GM23248 (cell line): Measurements from ENCODE around the gene CD46.

Experiments
- EZH2 ChIP-seq: fragments of 200-600 bp; sonication (generic); IDR thresholded peaks from 2 replicates; pipeline ENCODE4 v1.6.1; 2018; ENCODE audit warnings: antibody characterized with exemption, mild to moderate bottlenecking; ENCODE audit not compliant: insufficient read depth, poor library complexity, severe bottlenecking
- EZH2phosphoT487 ChIP-seq: fragments of 200-600 bp; sonication (generic); IDR thresholded peaks from 2 replicates; pipeline ENCODE4 v1.6.1; 2018; ENCODE audit warnings: antibody characterized with exemption, moderate library complexity, mild to moderate bottlenecking, low read depth; ENCODE audit not compliant: insufficient read depth

DNA sequence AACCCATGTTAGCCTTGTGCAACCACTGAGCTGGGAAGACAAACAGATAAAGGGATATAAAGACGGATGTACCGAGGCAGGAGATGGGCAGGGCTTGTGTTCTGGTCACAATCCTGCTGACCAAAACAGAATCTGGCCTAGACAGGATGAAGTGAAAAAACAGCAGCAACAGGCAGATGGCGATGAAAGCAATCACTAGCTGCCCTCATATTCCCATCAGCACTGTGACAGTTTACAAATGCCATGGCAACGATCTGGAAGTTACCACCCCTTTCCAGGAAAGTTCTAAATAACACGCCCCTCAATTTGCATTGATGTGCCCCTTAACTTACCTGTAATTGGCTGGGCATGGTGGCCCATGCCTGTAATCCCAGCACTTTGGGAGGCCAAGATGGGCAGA, 40.6 kb upstream of the CD46 start:
- TF ChIP-seq EZH2phosphoT487 (no peak), EZH2 (no peak)
